WTC11 (cell line): Measurements from ENCODE around the gene SHC3. TPM values are rescaled to one million over a fixed set of nuclear protein-coding genes. Genes with fewer than 3 reads are reported as not detected.

Experiments
- ATAC-seq: fragments of 200-7000 bp; cut with Tn5 transposase; 2 replicates; pipeline ENCODE4 v1.10.0; 2021; ENCODE audit warnings: mild to moderate bottlenecking, moderate library complexity
- CTCF ChIA-PET: fragments of 300-600 bp; sonication (Branson Sonifier 250); formaldehyde crosslinking; loops from one replicate; lab custom pipeline; 2021; ENCODE audit warnings: antibody characterized with exemption; lab: Charles Lee
- POLR2A ChIA-PET: fragments of 350-600 bp; sonication (Branson Sonifier 250); formaldehyde crosslinking; loops from one replicate; lab custom pipeline; 2021; ENCODE audit warnings: antibody characterized with exemption; lab: Charles Lee
- DNase-seq: peaks from one replicate; pipeline ENCODE4 v3.0.0; 2021; ENCODE audit warnings: low spot score
- H3K27ac Mint-ChIP-seq: 2 replicates; pipeline ENCODE4 v1.8.0; 2021; ENCODE audit warnings: mixed read lengths
- H3K27me3 Mint-ChIP-seq: 2 replicates; pipeline ENCODE4 v1.8.0; 2021; ENCODE audit warnings: low read depth, mild to moderate bottlenecking, moderate library complexity, mixed read lengths
- H3K36me3 Mint-ChIP-seq: 2 replicates; pipeline ENCODE4 v1.8.0; 2021; ENCODE audit warnings: mixed read lengths
- H3K4me1 Mint-ChIP-seq: 2 replicates; pipeline ENCODE4 v1.8.0; 2022; ENCODE audit warnings: mixed read lengths
- H3K4me3 Mint-ChIP-seq: 2 replicates; pipeline ENCODE4 v1.8.0; 2021; ENCODE audit warnings: mild to moderate bottlenecking, moderate library complexity, mixed read lengths
- H3K9me3 Mint-ChIP-seq: 2 replicates; pipeline ENCODE4 v1.8.0; 2021; ENCODE audit warnings: mixed read lengths
- CREB1 ChIP-seq: sonication (generic); formaldehyde crosslinking; IDR thresholded peaks from 2 replicates; pipeline ENCODE4 v1.8.0; 2023; ENCODE audit warnings: mild to moderate bottlenecking, missing genetic modification reagents
- E2F1 ChIP-seq: sonication (generic); formaldehyde crosslinking; IDR thresholded peaks from 2 replicates; pipeline ENCODE4 v1.8.0; 2022; ENCODE audit warnings: mild to moderate bottlenecking, missing genetic modification reagents
- FOXK1 ChIP-seq: sonication (generic); formaldehyde crosslinking; IDR thresholded peaks from 2 replicates; pipeline ENCODE4 v1.8.0; 2022; ENCODE audit warnings: mild to moderate bottlenecking, moderate library complexity, missing genetic modification reagents
- FOXP4 ChIP-seq: sonication (generic); formaldehyde crosslinking; IDR thresholded peaks from 2 replicates; pipeline ENCODE4 v1.8.0; 2022; ENCODE audit warnings: mild to moderate bottlenecking, missing genetic modification reagents
- GRHL2 ChIP-seq: fragments of 250-450 bp; sonication (Bioruptor Pico); IDR thresholded peaks from 2 replicates; pipeline ENCODE4 v1.8.0; 2022; ENCODE audit warnings: mild to moderate bottlenecking, moderate library complexity; ENCODE audit not compliant: insufficient replicate concordance, severe bottlenecking
- MLX ChIP-seq: sonication (generic); formaldehyde crosslinking; IDR thresholded peaks from 2 replicates; pipeline ENCODE4 v1.8.1; 2023; ENCODE audit warnings: mild to moderate bottlenecking, missing genetic modification reagents, moderate library complexity
- MYBL2 ChIP-seq: sonication (generic); formaldehyde crosslinking; IDR thresholded peaks from 2 replicates; pipeline ENCODE4 v1.8.1; 2023; ENCODE audit warnings: mild to moderate bottlenecking, moderate library complexity, missing genetic modification reagents
- NR1H2 ChIP-seq: sonication (generic); formaldehyde crosslinking; IDR thresholded peaks from 2 replicates; pipeline ENCODE4 v1.9.0; 2021; ENCODE audit warnings: mild to moderate bottlenecking, moderate library complexity, missing genetic modification reagents
- NR3C1 ChIP-seq: sonication (generic); formaldehyde crosslinking; conservative IDR thresholded peaks from 2 replicates; pipeline ENCODE4 v1.8.1; 2023; ENCODE audit warnings: low read depth, mild to moderate bottlenecking, missing genetic modification reagents
- OVOL2 ChIP-seq: fragments of 250-450 bp; sonication (Bioruptor Pico); IDR thresholded peaks from 2 replicates; pipeline ENCODE4 v1.9.0; 2021; ENCODE audit warnings: mild to moderate bottlenecking, borderline replicate concordance
- ZNF416 ChIP-seq: fragments of 250-450 bp; sonication (Bioruptor Pico); IDR thresholded peaks from 2 replicates; pipeline ENCODE4 v1.9.0; 2021; ENCODE audit warnings: mild to moderate bottlenecking, inconsistent platforms
- ZNF671 ChIP-seq: fragments of 250-450 bp; sonication (Bioruptor Pico); IDR thresholded peaks from 2 replicates; pipeline ENCODE4 v1.8.0; 2021; ENCODE audit warnings: mild to moderate bottlenecking
- total RNA-seq: library from RNA; stranded (reverse); gene quantifications from 3 replicates; pipeline ENCODE4 v1.2.3, GENCODE V29; 2021
- TF ChIP-seq, protein P1 (sequence below): sonication (generic); formaldehyde crosslinking; IDR thresholded peaks from 2 replicates; pipeline ENCODE4 v1.8.1; 2022; ENCODE audit warnings: low read depth, missing genetic modification reagents, borderline replicate concordance
- TF ChIP-seq, protein P2 (sequence below): sonication (generic); formaldehyde crosslinking; IDR thresholded peaks from 2 replicates; pipeline ENCODE4 v1.8.0; 2022; ENCODE audit warnings: mild to moderate bottlenecking, missing genetic modification reagents
- TF ChIP-seq, protein P3 (sequence below): sonication (generic); formaldehyde crosslinking; IDR thresholded peaks from 2 replicates; pipeline ENCODE4 v1.8.1; 2022; ENCODE audit warnings: mild to moderate bottlenecking, moderate library complexity, missing genetic modification reagents
- TF ChIP-seq, protein P4 (sequence below): fragments of 200-600 bp; IDR thresholded peaks from 2 replicates; pipeline ENCODE4 v1.8.0; 2022; ENCODE audit warnings: antibody characterized with exemption
- TF ChIP-seq, protein P5 (sequence below): fragments of 250-450 bp; sonication (Bioruptor Pico); IDR thresholded peaks from 2 replicates; pipeline ENCODE4 v1.8.0; 2021; ENCODE audit warnings: mild to moderate bottlenecking
- TF ChIP-seq, protein P6 (sequence below): sonication (generic); formaldehyde crosslinking; IDR thresholded peaks from 2 replicates; pipeline ENCODE4 v1.8.1; 2023; ENCODE audit warnings: mild to moderate bottlenecking, missing genetic modification reagents

SHC3 gene
- total RNA-seq, 1 experiment from 2014 or later = 4.9 TPM

DNA sequence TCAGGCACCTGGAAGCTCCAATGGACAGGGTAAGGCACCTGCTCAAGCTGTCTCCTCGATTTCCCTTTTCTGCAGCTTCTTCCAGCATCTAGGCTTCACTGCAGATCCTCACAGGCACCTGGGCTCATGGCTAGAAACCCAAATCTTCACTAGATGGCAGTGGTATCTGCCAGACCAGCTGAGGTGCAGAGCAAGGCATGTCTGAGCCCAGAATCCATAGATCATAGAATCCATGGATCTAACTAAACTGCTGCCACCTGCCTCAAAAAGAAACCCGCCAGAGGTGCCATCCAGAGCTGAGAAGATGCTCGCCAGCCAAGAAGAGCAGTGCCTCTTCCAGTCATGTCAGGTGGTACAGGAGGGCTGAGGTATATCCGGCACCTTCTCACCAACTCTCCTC is 6.9 kb downstream of the SHC3 start:
- no peak for DNase-seq
- TF ChIP-seq CREB1 (CRISPR knock-in tag) = no peak
- TF ChIP-seq, protein P1, sequence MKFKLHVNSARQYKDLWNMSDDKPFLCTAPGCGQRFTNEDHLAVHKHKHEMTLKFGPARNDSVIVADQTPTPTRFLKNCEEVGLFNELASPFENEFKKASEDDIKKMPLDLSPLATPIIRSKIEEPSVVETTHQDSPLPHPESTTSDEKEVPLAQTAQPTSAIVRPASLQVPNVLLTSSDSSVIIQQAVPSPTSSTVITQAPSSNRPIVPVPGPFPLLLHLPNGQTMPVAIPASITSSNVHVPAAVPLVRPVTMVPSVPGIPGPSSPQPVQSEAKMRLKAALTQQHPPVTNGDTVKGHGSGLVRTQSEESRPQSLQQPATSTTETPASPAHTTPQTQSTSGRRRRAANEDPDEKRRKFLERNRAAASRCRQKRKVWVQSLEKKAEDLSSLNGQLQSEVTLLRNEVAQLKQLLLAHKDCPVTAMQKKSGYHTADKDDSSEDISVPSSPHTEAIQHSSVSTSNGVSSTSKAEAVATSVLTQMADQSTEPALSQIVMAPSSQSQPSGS (CRISPR knock-in tag) = no peak
- TF ChIP-seq, protein P2, sequence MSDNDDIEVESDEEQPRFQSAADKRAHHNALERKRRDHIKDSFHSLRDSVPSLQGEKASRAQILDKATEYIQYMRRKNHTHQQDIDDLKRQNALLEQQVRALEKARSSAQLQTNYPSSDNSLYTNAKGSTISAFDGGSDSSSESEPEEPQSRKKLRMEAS (CRISPR knock-in tag) = no peak
- no peak for TF ChIP-seq MYBL2
- TF ChIP-seq E2F1 (CRISPR knock-in tag) = no peak
- no peak for TF ChIP-seq OVOL2
- H3K27ac Mint-ChIP-seq = peak overlapping the region; percentile 55; the same call in 1 of the 2 replicates
- no peaks in the 10 kb centered on the region for H3K9me3 Mint-ChIP-seq
- peak; percentile 71; the same call in 1 of the 2 replicates for ATAC-seq
- 0 out of 2 replicates have a peak, but pooled peaks cover 2% of the 10 kb centered on the region for H3K36me3 Mint-ChIP-seq
- H3K4me1 Mint-ChIP-seq = peaks cover 24% of the 10 kb centered on the region
- H3K4me3 Mint-ChIP-seq = no peak overlapping the region
- H3K27me3 Mint-ChIP-seq = peaks cover 9% of the 10 kb centered on the region
- CTCF ChIA-PET = interaction anchor here (0.6 to 1.4 kb wide), 3 partner anchors 10 to 107 kb away, joined by 3 to 7 read pairs (median 3); no protein-coding TSS in a partner anchor
- POLR2A ChIA-PET = no interaction called here

GRCh38 chr9:89171231-89171630 is 7.4 kb downstream of the SHC3 start:
- Mint-ChIP-seq H3K27ac (no peak overlapping the region), H3K36me3 (0 out of 2 replicates have a peak, but pooled peaks cover 2% of the 10 kb centered on the region), H3K4me3 (no peak overlapping the region), H3K27me3 (peaks cover 4% of the 10 kb centered on the region), H3K9me3 (no peaks in the 10 kb centered on the region), H3K4me1 (peaks cover 20% of the 10 kb centered on the region)
- ATAC-seq = no peak
- no peak for DNase-seq
- ChIA-PET POLR2A (no interaction called here), CTCF (interaction anchor here (0.6 to 1.4 kb wide), 3 partner anchors 11 to 108 kb away, joined by 3 to 7 read pairs (median 3); no protein-coding TSS in a partner anchor)
- TF ChIP-seq, protein P3, sequence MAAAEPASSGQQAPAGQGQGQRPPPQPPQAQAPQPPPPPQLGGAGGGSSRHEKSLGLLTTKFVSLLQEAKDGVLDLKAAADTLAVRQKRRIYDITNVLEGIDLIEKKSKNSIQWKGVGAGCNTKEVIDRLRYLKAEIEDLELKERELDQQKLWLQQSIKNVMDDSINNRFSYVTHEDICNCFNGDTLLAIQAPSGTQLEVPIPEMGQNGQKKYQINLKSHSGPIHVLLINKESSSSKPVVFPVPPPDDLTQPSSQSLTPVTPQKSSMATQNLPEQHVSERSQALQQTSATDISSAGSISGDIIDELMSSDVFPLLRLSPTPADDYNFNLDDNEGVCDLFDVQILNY (CRISPR knock-in tag) = no peak
- no peak for TF ChIP-seq ZNF671

GRCh38 chr9:89168901-89169813 is 9.5 kb downstream of the SHC3 start:
- H3K9me3 Mint-ChIP-seq = peaks cover 2% of the 10 kb centered on the region; the same call in 1 of the 2 replicates
- H3K36me3 Mint-ChIP-seq = 0 out of 2 replicates have a peak, but pooled peaks cover 2% of the 10 kb centered on the region
- ATAC-seq (no peak), DNase-seq (no peak)
- H3K4me1 Mint-ChIP-seq = peaks cover 7% of the 10 kb centered on the region; the same call in 1 of the 2 replicates
- no peaks in the 10 kb centered on the region; the same call in 1 of the 2 replicates for H3K27me3 Mint-ChIP-seq
- H3K4me3 Mint-ChIP-seq = no peak overlapping the region
- CTCF ChIA-PET = no interaction called here
- no peak overlapping the region for H3K27ac Mint-ChIP-seq
- POLR2A ChIA-PET = no interaction called here
- TF ChIP-seq FOXP4 (CRISPR knock-in tag) (no peak), FOXK1 (no peak), MLX (CRISPR knock-in tag) (no peak), ZNF416 (CRISPR knock-in tag) (no peak), NR1H2 (CRISPR knock-in tag) (no peak), GRHL2 (CRISPR knock-in tag) (no peak), NR3C1 (CRISPR knock-in tag) (no peak)
- TF ChIP-seq, protein P4, sequence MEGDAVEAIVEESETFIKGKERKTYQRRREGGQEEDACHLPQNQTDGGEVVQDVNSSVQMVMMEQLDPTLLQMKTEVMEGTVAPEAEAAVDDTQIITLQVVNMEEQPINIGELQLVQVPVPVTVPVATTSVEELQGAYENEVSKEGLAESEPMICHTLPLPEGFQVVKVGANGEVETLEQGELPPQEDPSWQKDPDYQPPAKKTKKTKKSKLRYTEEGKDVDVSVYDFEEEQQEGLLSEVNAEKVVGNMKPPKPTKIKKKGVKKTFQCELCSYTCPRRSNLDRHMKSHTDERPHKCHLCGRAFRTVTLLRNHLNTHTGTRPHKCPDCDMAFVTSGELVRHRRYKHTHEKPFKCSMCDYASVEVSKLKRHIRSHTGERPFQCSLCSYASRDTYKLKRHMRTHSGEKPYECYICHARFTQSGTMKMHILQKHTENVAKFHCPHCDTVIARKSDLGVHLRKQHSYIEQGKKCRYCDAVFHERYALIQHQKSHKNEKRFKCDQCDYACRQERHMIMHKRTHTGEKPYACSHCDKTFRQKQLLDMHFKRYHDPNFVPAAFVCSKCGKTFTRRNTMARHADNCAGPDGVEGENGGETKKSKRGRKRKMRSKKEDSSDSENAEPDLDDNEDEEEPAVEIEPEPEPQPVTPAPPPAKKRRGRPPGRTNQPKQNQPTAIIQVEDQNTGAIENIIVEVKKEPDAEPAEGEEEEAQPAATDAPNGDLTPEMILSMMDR = no peak
- TF ChIP-seq, protein P5, sequence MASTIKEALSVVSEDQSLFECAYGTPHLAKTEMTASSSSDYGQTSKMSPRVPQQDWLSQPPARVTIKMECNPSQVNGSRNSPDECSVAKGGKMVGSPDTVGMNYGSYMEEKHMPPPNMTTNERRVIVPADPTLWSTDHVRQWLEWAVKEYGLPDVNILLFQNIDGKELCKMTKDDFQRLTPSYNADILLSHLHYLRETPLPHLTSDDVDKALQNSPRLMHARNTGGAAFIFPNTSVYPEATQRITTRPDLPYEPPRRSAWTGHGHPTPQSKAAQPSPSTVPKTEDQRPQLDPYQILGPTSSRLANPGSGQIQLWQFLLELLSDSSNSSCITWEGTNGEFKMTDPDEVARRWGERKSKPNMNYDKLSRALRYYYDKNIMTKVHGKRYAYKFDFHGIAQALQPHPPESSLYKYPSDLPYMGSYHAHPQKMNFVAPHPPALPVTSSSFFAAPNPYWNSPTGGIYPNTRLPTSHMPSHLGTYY (CRISPR knock-in tag) = no peak
- TF ChIP-seq, protein P6, sequence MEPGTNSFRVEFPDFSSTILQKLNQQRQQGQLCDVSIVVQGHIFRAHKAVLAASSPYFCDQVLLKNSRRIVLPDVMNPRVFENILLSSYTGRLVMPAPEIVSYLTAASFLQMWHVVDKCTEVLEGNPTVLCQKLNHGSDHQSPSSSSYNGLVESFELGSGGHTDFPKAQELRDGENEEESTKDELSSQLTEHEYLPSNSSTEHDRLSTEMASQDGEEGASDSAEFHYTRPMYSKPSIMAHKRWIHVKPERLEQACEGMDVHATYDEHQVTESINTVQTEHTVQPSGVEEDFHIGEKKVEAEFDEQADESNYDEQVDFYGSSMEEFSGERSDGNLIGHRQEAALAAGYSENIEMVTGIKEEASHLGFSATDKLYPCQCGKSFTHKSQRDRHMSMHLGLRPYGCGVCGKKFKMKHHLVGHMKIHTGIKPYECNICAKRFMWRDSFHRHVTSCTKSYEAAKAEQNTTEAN (CRISPR knock-in tag) = no peak
- TF ChIP-seq, protein P2 (CRISPR knock-in tag) = no peak
